IPS-NIHi11 (cell line): ENCODE data around the gene MYADM.
"Not testable (repeated sequence)": the region's sequence is repeated elsewhere in the genome, so short reads cannot be mapped to it uniquely, and the experiment has no call there.

Experiments
- DNase-seq: peaks from one replicate; pipeline ENCODE4 v3.0.0; 2012; ENCODE audit warnings: mixed read lengths, low spot score

Gene MYADM

GRCh38 chr19:53868892-53869804 is 1.5 kb downstream of the MYADM start:
- peak; percentile 82 for DNase-seq

- DNase-seq = not testable (repeated sequence)
These were observed 2.3 kb downstream of the MYADM start for GRCh38 chr19:53869805-53870484.

- no peak for DNase-seq
These were observed 2.8 kb downstream of the MYADM start for GRCh38 chr19:53870485-53870844.

- DNase-seq = no peak
These were observed 3.8 kb downstream of the MYADM start for GRCh38 chr19:53871454-53871853.

GRCh38 chr19:53872762-53873161 is 5.1 kb downstream of the MYADM start:
- no peak for DNase-seq

GRCh38 chr19:53873773-53874605 is 6.3 kb downstream of the MYADM start:
- no peak for DNase-seq

- DNase-seq = no peak
These were observed 6.9 kb downstream of the MYADM start for GRCh38 chr19:53874606-53874990.

- DNase-seq = no peak
These were observed 8.1 kb downstream of the MYADM start for GRCh38 chr19:53875602-53876325.

- no peak for DNase-seq
These were observed 9.1 kb downstream of the MYADM start for GRCh38 chr19:53876651-53877224.

GRCh38 chr19:53877361-53877766 is 9.7 kb downstream of the MYADM start:
- DNase-seq = no peak

- DNase-seq = no peak
These were observed 11.1 kb downstream of the MYADM start for GRCh38 chr19:53878776-53879139.

- DNase-seq = peak; percentile 94
These were observed 11.7 kb downstream of the MYADM start for GRCh38 chr19:53879140-53880081.

- DNase-seq = no peak
These were observed 13.2 kb downstream of the MYADM start for GRCh38 chr19:53880711-53881481.

- DNase-seq = peak; percentile 60
These were observed 14.1 kb downstream of the MYADM start, which contains the start of gene PRKCG for GRCh38 chr19:53881482-53882390. PRKCG (plus strand) TSS chr19:53882197; CDS start chr19:53882495, 298 bp downstream.

GRCh38 chr19:53882391-53883050 is 14.8 kb downstream of the MYADM start:
- DNase-seq = no peak

GRCh38 chr19:53883231-53883661 is 15.6 kb downstream of the MYADM start:
- DNase-seq = no peak

GRCh38 chr19:53883741-53884140 is 16.1 kb downstream of the MYADM start:
- no peak for DNase-seq

- no peak for DNase-seq
These were observed 16.6 kb downstream of the MYADM start for GRCh38 chr19:53884256-53884655.
